Spleen (tissue), 7 donors: ENCODE data around the gene C16orf90.

Experiments
- CTCF ChIP-seq, 11 experiments: fragments of 200-600 bp in 7 of 11; fragments of 450-650 bp in 4 of 11; sonication (generic) in 4 of 11; IDR thresholded peaks in 8 of 11; conservative IDR thresholded peaks in 3 of 11; 1 replicate in 7 of 11; 2 replicates in 4 of 11; pipeline versions ENCODE4 v1.4.0 to v1.8.0; 2016 to 2021; ENCODE audit warnings: antibody characterized with exemption in 11 of 11, inconsistent platforms in 4 of 11, mild to moderate bottlenecking in 1 of 11
- POLR2AphosphoS5 ChIP-seq, 3 donors: sonication (generic); formaldehyde crosslinking; IDR thresholded peaks; one replicate each; pipeline ENCODE4 v1.5.1; 2017; ENCODE audit warnings: antibody characterized with exemption in 3 of 3
- donor health status: DM: no; HTN: no; CAD: no; lungs with moderate emphysema.
- donor health status: DM: no; HTN: no; CAD: no.
- donor health status: DM: no; HTN: no; CAD: no.

GRCh38 chr16:3469736-3470135 lies 25.6 kb downstream of the C16orf90 start:
- TF ChIP-seq POLR2AphosphoS5 (IDR thresholded peaks at IDR 0.05) (peak in 1 of 3 donors; percentile 25), CTCF (IDR thresholded peaks at IDR 0.05 in 8 of 11, conservative IDR thresholded peaks at IDR 0.05 in 3 of 11) (no peak)
